ENCODE data around the gene SLC25A24.
A peak's percentile ranks its signal among the peaks of the same experiment; 100 is the strongest.
"Not testable (repeated sequence)": the region's sequence is repeated elsewhere in the genome, so short reads cannot be mapped to it uniquely, and the experiment has no call there.

The SLC25A24 gene

DNA sequence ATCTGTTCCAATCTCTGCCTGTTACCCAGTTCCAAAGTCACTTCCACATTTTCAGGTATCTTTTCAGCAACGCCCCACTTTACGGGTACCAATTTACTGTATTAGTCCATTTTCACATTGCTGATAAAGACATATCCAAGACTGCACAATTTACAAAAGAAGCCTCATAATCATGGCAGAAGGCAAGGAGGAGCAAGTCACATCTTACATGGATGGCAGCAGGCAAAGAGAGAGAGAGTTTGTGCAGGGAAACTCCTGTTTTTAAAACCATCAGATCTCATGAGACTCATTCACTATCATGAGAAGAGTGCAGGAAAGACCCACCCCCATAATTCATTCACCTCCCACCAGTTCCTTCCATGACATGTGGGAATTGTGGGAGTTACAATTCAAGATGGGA is 67.0 kb downstream of the SLC25A24 start:
- DNase-seq (ENCODE audit: low spot score), result not testable (repeated sequence)

DNA sequence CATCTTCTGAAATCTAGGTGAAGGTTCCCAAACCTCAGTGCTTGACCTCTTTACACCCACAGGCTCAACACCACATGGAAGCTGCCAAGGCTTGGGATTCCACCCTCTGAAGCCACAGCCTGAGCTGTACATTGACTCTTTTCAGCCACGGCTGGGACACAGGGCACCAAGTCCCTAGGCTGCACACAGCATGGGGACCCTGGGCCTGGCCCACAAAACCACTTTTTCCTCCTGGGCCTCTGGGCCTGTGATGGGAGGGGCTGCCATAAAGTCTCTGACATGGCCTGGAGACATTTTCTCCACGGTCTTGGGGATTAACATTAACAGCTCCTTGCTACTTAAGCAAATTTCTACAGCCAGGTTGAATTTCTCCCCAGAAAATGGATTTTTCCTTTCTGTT is 67.8 kb downstream of the SLC25A24 start:
- not testable (repeated sequence) for DNase-seq (ENCODE audit: low spot score)

DNA sequence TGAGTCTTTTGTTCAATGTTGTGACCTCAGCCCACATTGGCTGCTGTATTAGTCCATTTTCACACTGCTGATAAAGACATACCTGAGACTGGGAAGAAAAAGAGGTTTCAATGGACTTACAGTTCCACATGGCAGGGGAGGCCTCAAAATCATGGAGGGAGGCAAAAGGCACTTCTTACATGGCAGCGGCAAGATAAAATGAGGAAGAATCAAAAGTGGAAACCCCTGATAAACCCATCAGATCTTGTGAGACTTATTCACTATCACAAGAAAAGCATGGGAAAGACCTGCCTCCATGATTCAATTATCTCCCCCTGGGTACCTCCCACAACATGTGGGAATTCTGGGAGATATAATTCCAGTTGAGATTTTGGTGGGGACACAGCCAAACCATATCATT is 68.9 kb downstream of the SLC25A24 start:
- not testable (repeated sequence) for DNase-seq (ENCODE audit: low spot score)

DNA sequence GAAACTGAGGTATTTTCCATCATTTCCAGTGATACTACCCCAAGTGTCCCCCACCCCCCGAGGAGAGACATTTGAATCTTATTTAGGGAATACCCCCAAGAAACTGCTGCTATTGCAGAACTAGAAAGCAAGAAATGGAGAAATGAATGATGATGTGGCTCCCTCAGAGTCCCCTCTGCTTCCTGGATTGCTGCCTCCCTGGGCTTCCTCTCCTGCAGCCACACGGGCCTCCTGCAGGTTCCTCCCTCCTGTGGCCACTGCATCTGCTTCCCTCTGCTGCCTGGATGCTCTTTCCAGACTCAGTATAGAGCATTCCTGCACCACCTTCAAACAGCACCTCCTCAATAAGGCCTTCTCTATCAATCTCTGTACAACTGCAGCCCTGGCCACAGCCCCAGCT is 69.3 kb downstream of the SLC25A24 start:
- DNase-seq (ENCODE audit: low spot score), result no peak

DNA sequence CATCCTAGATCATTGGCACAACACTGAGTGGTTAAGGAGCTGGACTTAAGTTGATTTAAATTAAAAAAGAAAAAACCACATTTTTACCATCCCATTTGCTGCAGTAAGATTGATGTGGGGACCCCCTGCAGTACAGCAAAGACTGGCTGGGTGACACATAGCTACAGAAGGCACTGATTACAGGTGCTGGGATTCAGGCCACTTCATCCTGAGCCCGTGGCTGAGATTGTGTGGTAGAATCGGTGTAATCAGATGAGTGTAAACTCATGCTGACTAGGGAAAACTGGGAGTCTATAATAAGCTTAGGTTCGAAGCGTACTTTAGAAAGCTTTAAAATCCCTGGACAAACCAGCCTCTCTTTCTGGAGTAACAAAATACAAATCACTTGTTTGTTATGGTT is 70.1 kb downstream of the SLC25A24 start:
- DNase-seq (ENCODE audit: low spot score), result no peak

DNA sequence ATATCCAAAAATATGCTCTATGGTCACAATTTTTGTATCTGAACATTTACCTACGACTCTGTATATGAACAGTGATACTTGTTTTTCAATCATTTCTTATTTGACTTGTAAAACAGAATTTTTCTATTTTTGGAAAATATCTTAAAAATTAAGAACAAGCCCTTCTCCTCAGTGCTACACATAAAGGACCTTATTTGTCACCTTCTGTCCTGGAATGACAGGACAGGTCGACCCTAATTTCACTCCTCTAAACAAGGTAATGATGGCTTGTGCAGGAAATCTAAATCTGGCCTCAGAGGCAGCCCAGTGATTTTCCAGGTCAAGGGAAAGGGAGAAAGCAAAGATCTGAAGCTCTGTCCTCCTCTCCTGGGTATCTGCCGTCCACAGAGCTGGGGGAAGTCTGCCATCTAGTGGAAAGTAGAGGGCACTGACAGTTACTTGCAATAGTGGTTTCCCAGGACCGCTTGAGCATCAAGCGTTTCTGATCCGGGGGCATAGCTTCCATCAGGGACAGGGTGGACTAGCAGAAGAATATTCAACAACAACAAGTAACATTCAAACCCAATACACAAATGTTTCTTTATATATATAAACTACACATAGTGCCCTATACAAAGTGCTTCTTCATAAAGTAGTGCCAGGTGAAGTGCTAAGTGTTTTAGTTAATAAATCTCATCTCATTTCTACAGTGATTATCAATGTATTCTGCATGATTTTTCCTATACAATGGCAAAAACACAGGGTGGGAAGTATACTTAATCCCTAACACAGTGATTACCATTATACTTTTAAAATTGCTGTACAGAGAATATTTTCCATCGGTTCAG is 74.6 kb downstream of the SLC25A24 start:
- DNase-seq (ENCODE audit: low spot score), result peak; percentile 74

DNA sequence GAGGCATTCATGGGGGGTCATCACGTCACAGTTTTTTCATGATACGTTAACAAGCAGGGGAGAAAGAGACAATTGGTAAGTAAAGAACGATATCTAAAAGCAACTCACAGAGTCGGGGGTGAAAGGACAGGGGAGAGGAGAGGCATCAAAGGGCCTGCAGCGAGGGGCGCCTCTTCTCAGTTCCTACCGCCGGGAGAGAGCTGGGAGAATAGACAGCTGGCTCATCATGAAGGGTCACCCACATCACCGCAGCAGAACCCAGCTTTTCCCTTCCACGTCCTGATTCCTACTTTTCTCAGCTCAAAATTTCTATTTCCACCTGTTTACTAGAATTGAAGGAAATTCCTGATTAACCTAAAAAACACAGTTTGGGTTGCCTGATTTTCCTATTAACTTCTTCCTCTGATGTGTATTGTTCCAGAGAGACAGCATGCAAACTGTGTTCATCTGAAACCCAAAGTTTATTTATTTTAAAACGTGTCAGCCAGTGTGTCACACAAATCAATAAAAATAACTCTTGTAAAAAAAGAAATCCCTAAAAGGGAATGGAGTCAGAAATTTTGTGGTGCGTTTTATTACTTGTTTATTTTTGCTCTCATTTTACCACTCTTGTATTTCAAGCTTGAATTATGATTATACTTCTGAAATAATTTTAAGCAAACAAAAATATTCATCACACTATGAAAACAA is 75.4 kb downstream of the SLC25A24 start:
- DNase-seq (ENCODE audit: low spot score), result no peak

DNA sequence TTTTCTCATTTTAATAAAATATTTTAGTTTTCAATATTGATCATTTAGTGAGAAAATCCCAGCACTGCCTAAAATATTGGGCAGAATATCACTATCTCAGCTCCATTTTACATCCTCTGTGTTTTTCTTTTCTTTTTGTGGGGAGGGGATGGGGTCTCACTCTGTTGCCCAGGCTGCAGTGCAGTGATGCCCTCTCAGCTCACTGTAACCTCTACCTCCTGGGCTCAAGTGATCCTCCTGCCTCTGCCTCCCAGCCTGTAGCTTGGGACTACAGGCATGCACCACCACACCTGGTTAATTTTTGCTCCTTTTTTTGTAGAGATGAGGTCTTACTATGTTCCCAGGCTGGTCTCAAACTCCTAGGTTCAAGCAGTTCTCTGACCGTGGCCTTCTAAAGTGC is 76.1 kb downstream of the SLC25A24 start:
- DNase-seq (ENCODE audit: low spot score), result no peak

DNA sequence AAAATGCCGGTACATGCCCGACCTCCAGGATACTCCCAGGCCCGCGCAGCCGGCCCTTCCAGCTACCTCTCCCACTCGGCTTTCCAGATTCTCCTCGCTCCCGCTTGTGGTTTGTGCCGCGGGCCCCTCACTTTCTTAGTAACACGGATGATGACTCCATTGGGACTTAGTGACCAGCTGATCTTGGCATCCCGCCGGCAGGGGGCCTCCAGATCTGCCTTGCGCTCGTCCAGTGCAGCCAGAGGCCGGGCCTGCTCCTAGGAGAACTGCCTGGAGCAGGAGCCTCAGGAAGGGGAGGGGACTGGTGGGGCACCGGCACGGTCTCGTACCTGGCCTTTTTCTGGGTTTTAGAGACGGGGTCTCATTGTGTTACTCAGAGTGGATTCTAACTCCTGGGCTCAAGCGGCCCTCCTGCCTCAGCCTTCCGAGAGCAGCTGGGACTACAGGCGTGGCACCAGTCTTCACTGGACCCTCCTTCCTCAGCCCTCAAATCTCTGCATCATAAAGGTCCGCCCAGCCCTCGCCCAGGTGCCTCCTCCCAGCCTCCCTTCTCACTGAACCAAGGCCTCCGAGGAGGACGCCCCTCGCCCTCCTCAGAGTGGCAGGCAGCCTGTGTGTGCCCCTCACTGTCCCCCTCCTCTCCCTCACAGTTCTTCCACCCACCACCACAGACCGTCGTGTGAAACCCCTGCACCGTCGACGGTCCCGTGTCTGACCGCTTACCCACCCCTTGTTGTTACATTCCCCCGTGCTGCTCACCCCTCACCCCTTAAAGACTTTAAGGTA is 78.6 kb downstream of the SLC25A24 start:
- no peak for DNase-seq (ENCODE audit: low spot score)

DNA sequence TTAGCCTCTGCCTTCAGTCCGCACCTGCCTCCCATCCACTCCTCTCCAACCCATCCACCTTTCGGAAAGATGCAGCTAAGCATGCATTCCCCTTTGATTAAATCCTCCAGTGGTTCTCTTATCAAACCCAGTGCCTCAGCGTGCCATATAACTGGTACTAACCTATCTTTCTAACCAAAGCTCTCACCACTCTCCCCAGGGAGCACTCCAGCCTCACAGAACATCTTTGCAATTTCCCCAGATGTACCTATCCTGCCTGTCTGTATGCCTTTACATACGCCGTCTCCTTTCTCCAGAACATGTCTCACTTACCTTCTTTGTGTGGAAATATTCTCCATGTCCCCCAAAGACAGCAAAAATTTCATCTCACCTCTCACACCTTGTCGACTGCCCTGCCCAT is 80.0 kb downstream of the SLC25A24 start:
- DNase-seq (ENCODE audit: low spot score), result no peak

DNA sequence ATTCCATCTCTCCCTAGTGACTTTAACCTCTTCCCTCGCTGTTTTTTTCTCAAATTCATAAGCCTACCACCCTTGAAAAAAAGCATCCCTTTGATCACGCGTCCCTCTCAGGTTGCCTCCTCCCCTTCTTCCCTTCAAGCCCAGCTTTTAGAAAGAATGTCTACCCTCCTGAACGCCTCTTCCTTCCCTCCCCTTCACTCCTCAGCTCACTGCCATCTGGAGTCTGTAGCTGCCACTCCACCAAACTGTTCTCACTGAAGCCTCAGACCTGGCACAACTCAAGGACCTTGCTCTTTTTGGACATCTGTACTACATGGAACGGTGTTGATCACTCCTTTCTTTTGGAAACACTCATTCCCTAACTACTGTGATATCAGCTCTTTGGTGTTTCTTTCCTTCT is 80.6 kb downstream of the SLC25A24 start:
- no peak for DNase-seq (ENCODE audit: low spot score)

DNA sequence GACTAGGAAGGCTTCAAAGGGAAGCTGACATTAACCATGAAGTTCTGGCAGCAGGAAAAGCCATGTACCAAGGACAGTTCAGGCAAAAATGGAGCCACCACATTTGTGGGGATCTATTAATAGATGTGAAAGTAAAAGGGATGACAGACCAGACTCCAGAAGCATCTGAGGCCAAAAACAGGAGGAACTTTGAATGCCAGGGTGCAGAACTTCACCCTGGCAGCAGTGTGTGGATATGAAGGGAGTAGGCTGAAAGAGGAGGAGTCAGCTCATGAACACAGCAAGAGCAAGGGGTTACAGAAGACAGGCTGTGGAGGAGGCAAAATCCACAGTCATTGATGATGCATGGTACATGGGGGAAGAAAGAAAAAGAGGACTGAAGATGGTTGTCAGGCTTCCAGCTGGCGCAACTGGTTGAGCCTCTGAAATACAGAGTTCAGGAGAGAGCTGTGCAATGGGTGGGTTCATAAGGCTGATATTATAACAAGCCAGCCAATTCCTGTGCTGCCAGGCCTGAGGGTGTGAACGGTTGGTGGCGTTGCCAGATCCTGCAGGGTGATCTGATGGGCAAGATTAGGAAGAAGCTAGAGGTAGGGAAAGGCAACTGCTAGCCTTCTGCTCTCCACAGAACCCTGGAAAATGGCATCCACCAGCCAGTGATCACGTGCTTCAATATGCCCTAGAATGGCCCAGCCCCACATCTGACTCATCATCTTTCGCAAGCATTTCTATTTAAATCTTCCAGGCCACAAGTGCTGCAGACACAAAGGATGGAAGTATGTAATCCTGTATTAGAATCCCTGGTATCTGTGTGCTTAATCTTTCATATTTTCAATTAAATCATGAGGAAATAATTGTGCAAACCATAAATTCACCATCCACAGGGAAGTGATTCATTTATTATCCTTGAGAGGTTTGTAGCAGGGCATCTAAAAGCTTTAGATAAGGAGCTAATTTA is 81.9 kb downstream of the SLC25A24 start:
- DNase-seq (ENCODE audit: low spot score), result peak; percentile 38

DNA sequence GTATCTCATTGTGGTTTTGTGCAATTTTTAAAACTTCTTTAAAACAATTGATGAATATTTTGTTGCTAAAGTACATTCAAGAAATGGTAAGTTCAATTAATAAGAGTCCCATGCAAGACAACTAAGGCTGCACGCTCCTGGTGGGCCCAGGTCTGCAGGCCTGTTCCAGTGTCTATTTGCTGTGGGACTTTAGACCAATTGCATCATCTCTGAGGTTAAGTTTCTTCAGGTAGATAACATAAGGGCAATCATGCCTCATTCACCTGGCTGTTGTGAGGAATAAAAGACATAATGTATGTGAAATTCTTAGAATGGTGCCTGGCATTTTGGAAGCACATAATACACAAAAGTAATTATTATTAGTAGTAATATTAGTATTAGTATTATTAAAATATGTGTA is 82.9 kb downstream of the SLC25A24 start:
- DNase-seq (ENCODE audit: low spot score), result no peak

DNA sequence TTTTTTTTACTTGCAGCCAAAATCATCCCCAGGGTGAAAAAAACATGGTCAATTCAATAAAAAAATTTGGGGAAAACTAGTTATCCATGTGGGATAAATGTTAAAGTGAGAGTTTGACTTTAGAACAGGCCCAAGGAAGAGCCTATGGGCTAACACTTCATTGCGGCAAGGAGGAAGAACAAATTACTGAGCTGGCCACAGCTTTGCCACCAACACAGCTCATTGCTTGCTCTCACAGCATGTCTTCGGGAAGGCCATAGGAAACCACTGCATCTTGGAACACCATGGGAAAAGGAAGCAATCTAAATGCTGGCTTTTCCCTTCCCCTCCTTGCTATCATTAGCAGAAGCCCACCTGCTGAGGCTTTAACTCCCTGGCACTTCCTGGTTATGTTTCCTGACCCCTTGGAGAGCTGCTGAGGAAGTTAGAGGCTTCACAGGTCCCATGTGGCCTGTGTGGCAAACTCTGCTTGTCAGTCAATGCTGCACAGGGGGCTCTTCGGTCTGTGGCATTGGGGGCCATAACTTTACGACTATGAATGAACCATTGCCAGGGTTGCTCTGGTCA is 86.0 kb downstream of the SLC25A24 start:
- DNase-seq (ENCODE audit: low spot score), result no peak

DNA sequence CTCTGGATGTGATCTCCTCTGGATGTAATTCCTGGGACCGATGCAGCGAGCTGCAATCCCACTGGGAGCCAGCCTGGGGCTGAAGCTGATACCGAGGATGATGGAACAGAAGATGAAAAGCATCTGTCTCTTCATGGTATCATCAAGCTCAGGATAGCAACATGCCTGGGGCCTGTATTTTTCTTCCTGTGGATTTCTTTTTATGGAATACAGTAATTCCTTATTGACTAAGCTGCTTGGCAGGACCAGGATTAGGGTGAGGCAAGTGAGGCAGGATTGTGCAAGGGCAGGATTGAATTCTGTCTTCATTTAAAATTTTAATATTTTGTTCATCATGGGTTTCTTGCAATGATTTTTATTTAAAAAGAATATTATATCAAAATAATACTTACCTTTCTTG is 86.6 kb downstream of the SLC25A24 start:
- DNase-seq (ENCODE audit: low spot score), result no peak

DNA sequence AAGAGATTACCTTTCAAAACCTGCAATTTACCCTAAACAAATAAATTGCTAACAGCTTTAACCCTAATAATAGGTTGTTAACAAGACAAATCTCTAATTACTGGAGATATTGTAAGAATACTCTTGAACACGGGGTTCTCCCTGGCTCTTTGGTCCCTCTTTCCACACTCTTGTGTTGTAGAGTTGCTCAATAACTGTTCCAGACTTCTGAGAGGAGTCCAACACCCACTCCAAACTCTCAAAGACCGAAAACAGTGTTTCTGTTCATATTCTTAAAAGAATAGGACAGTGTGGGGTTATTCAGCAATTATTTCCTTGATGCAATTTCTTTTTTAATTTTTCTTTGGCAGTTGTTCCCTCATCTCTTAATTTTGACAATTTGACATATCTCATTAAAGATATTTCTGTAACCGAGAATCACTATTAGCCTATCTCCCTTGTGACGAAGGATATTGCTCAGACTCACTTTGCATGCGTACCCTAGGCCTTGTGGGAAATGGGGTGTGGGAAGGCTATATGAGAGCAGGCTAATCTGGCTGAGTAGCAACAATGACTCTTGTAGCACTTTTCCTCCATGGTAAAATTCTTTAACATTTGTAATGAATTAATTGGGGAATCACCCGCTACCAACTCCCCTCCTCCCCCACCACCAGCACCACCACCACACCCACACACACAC is 90.7 kb downstream of the SLC25A24 start:
- no peak for DNase-seq (ENCODE audit: low spot score)

DNA sequence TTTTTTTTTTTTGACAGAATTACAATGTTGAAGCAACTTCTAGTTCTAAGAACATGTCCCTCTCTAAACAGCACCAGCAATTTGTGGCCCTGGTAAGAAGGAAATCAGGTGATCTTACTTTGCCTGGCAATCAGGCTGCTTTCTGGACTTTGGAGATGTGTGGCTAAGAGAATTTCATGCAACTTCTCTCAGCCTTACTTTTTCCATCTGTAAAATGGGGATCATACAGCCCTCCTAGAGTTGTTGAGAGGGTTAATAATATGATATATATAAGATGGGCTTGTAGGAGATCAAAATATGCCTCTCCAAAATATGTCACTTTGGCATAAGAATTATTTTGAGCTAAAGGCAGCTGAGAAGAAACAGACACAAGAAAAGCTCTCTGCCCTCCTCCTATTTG is 92.0 kb downstream of the SLC25A24 start:
- no peak for DNase-seq (ENCODE audit: low spot score)

DNA sequence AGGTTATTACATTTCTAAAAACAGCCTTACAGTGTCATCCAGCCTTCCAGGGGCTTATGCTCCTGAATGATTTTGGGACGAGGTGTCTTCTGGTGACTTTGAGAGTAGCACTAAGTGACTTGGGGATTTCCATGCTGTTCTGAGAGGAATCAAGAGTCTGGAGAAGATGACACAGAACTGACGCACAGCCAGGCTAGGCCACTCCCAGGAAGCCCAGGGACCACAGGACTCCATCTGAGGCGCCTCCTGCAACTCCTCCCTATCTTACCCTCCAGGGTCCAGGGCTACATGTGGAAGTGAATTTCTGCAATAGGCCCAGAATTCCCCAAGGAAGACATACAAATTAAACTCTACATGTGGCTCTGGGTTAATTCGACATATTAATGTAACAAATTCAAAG is 92.5 kb downstream of the SLC25A24 start:
- peak; percentile 5 for DNase-seq (ENCODE audit: low spot score)

DNA sequence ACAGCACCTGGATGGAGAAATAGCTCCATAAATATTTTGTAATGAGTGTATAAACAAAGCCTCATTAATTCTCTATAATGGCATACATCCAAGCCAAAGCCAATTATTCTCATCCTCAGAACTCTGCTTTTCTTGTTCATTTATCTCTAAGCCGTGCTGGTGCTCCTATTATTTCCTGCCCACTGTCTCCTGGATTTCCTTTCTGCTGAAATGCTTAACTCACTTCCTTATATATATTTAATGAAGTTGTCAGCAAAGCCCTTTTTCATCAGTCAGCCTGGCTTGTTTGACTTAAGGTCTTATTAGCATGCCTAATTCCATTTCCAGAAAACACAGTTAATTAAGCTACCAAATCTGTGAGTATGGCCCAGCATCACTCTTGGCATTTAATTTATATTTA is 93.4 kb downstream of the SLC25A24 start:
- no peak for DNase-seq (ENCODE audit: low spot score)

DNA sequence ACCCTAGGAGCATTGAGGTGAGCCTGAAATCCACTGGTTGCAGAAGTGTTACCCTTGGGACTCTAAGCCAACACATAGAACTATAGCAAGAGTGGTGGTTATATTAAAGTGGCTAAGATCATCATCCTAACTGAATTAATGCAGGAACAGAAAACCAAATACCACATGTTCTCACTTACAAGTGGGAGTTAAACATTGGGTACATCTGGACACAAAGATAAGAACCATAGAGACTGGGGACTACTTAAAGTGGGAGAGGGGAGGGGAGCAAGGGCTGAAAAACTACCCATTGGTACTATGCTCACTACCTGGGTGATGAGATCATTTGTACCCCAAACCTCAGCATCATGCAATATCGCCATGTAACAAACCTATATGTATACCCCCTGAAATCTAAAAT is 100.0 kb downstream of the SLC25A24 start:
- no peak for DNase-seq (ENCODE audit: low spot score)

DNA sequence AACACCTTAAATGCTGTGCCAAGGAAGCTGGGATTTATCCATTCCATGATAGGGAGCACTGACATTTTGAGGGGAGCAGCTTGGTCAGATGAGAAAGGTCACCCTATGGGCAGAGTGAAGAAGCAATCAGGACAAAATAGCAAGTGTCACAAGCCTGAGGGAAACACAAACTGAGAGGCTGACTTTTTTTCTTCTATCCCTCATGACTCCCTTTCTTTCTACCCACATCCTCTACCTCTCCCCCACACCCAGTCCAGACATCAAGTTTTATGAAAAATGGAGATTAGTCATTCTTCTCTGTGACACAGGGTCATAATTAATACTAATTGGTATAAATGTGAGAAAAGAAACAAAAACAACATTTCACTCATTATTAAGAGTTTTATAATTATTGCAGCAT is 103.1 kb downstream of the SLC25A24 start:
- no peak for DNase-seq (ENCODE audit: low spot score)

Measured in SW480 (cell line).